Measurements from ENCODE around the gene UBAP2L. TPM values are rescaled to one million over a fixed set of nuclear protein-coding genes. Genes with fewer than 3 reads are reported as not detected.
"Not testable (repeated sequence)": the region's sequence is repeated elsewhere in the genome, so short reads cannot be mapped to it uniquely, and the experiment has no call there.

Gene UBAP2L
- total RNA-seq, 1 donor from 2014 or later = 37.1 TPM

GRCh38 chr1:154295408-154296235, 74.9 kb downstream of the UBAP2L start:
- Histone ChIP-seq H3K36me3 (ENCODE audit: control insufficient read depth in 3 of 3, insufficient read depth in 3 of 3, low read length in 3 of 3) (no peaks in the 10 kb centered on the region), H3K4me3 (ENCODE audit: low read length in 3 of 3) (no peak overlapping the region), H3K9ac (ENCODE audit: low read depth in 1 of 3, low read length in 3 of 3) (no peak overlapping the region), H3K4me1 (ENCODE audit: control insufficient read depth in 3 of 3, insufficient read depth in 3 of 3, low read length in 3 of 3) (no peaks in the 10 kb centered on the region), H3K27ac (ENCODE audit: low read depth, low read length) (no peak overlapping the region), H3K27me3 (ENCODE audit: control insufficient read depth in 3 of 3, insufficient read depth in 3 of 3, low read length in 3 of 3) (no peaks in the 10 kb centered on the region), H3K9me3 (ENCODE audit: control insufficient read depth in 3 of 3, low read length in 3 of 3) (peaks cover 0 to 4% (median 0%) of the 10 kb centered on the region in 3 donors)

- H3K36me3 ChIP-seq (ENCODE audit: control insufficient read depth in 3 of 3, insufficient read depth in 3 of 3, low read length in 3 of 3) = no peaks in the 10 kb centered on the region
- no peaks in the 10 kb centered on the region for H3K4me1 ChIP-seq (ENCODE audit: control insufficient read depth in 3 of 3, insufficient read depth in 3 of 3, low read length in 3 of 3)
- H3K27me3 ChIP-seq (ENCODE audit: control insufficient read depth in 3 of 3, insufficient read depth in 3 of 3, low read length in 3 of 3) = peaks cover 0 to 3% (median 0%) of the 10 kb centered on the region in 3 donors
- H3K4me3 ChIP-seq (ENCODE audit: low read length in 3 of 3) = no peak overlapping the region
- no peaks in the 10 kb centered on the region for H3K9me3 ChIP-seq (ENCODE audit: control insufficient read depth in 3 of 3, low read length in 3 of 3)
- H3K27ac ChIP-seq (ENCODE audit: low read depth, low read length) = no peak overlapping the region
- no peak overlapping the region for H3K9ac ChIP-seq (ENCODE audit: low read depth in 1 of 3, low read length in 3 of 3)
These were observed 80.8 kb downstream of the UBAP2L start for GRCh38 chr1:154301582-154301981.

GRCh38 chr1:154304664-154305337, 84.0 kb downstream of the UBAP2L start:
- no peaks in the 10 kb centered on the region for H3K4me1 ChIP-seq (ENCODE audit: control insufficient read depth in 3 of 3, insufficient read depth in 3 of 3, low read length in 3 of 3)
- peaks cover 0 to 3% (median 0%) of the 10 kb centered on the region in 3 donors for H3K27me3 ChIP-seq (ENCODE audit: control insufficient read depth in 3 of 3, insufficient read depth in 3 of 3, low read length in 3 of 3)
- H3K27ac ChIP-seq (ENCODE audit: low read depth, low read length) = no peak overlapping the region
- no peak overlapping the region for H3K9ac ChIP-seq (ENCODE audit: low read depth in 1 of 3, low read length in 3 of 3)
- H3K36me3 ChIP-seq (ENCODE audit: control insufficient read depth in 3 of 3, insufficient read depth in 3 of 3, low read length in 3 of 3) = no peaks in the 10 kb centered on the region
- no peak overlapping the region for H3K4me3 ChIP-seq (ENCODE audit: low read length in 3 of 3)
- no peaks in the 10 kb centered on the region for H3K9me3 ChIP-seq (ENCODE audit: control insufficient read depth in 3 of 3, low read length in 3 of 3)

GRCh38 chr1:154306151-154306550, 85.4 kb downstream of the UBAP2L start:
- Histone ChIP-seq H3K4me1 (ENCODE audit: control insufficient read depth in 3 of 3, insufficient read depth in 3 of 3, low read length in 3 of 3) (no peaks in the 10 kb centered on the region), H3K4me3 (ENCODE audit: low read length in 3 of 3) (no peak overlapping the region), H3K9ac (ENCODE audit: low read depth in 1 of 3, low read length in 3 of 3) (no peak overlapping the region), H3K27me3 (ENCODE audit: control insufficient read depth in 3 of 3, insufficient read depth in 3 of 3, low read length in 3 of 3) (peaks cover 0 to 3% (median 0%) of the 10 kb centered on the region in 3 donors), H3K36me3 (ENCODE audit: control insufficient read depth in 3 of 3, insufficient read depth in 3 of 3, low read length in 3 of 3) (no peaks in the 10 kb centered on the region), H3K9me3 (ENCODE audit: control insufficient read depth in 3 of 3, low read length in 3 of 3) (no peaks in the 10 kb centered on the region), H3K27ac (ENCODE audit: low read depth, low read length) (no peak overlapping the region)

GRCh38 chr1:154307670-154308270, 87.0 kb downstream of the UBAP2L start:
- not testable (repeated sequence) for H3K9ac ChIP-seq (ENCODE audit: low read depth in 1 of 3, low read length in 3 of 3)

GRCh38 chr1:154309136-154309535, 88.4 kb downstream of the UBAP2L start:
- not testable (repeated sequence) for H3K9ac ChIP-seq (ENCODE audit: low read depth in 1 of 3, low read length in 3 of 3); H3K27me3 ChIP-seq (ENCODE audit: control insufficient read depth in 3 of 3, insufficient read depth in 3 of 3, low read length in 3 of 3); H3K9me3 ChIP-seq (ENCODE audit: control insufficient read depth in 3 of 3, low read length in 3 of 3); H3K4me1 ChIP-seq (ENCODE audit: control insufficient read depth in 3 of 3, insufficient read depth in 3 of 3, low read length in 3 of 3); H3K4me3 ChIP-seq (ENCODE audit: low read length in 3 of 3); H3K27ac ChIP-seq (ENCODE audit: low read depth, low read length); H3K36me3 ChIP-seq (ENCODE audit: control insufficient read depth in 3 of 3, insufficient read depth in 3 of 3, low read length in 3 of 3)

More at GRCh38 chr1:154307670-154308270, 87.0 kb downstream of the UBAP2L start:
- H3K27ac ChIP-seq (ENCODE audit: low read depth, low read length); H3K36me3 ChIP-seq (ENCODE audit: control insufficient read depth in 3 of 3, insufficient read depth in 3 of 3, low read length in 3 of 3); H3K9me3 ChIP-seq (ENCODE audit: control insufficient read depth in 3 of 3, low read length in 3 of 3); H3K4me3 ChIP-seq (ENCODE audit: low read length in 3 of 3); H3K4me1 ChIP-seq (ENCODE audit: control insufficient read depth in 3 of 3, insufficient read depth in 3 of 3, low read length in 3 of 3); H3K27me3 ChIP-seq (ENCODE audit: control insufficient read depth in 3 of 3, insufficient read depth in 3 of 3, low read length in 3 of 3): not testable (repeated sequence)

GRCh38 chr1:154312229-154313065, 91.7 kb downstream of the UBAP2L start:
- H3K9ac ChIP-seq (ENCODE audit: low read depth in 1 of 3, low read length in 3 of 3); H3K4me1 ChIP-seq (ENCODE audit: control insufficient read depth in 3 of 3, insufficient read depth in 3 of 3, low read length in 3 of 3); H3K9me3 ChIP-seq (ENCODE audit: control insufficient read depth in 3 of 3, low read length in 3 of 3); H3K36me3 ChIP-seq (ENCODE audit: control insufficient read depth in 3 of 3, insufficient read depth in 3 of 3, low read length in 3 of 3); H3K4me3 ChIP-seq (ENCODE audit: low read length in 3 of 3); H3K27ac ChIP-seq (ENCODE audit: low read depth, low read length); H3K27me3 ChIP-seq (ENCODE audit: control insufficient read depth in 3 of 3, insufficient read depth in 3 of 3, low read length in 3 of 3): not testable (repeated sequence)

GRCh38 chr1:154313066-154313356, 92.3 kb downstream of the UBAP2L start:
- Histone ChIP-seq H3K27me3 (ENCODE audit: control insufficient read depth in 3 of 3, insufficient read depth in 3 of 3, low read length in 3 of 3) (no peaks in the 10 kb centered on the region), H3K27ac (ENCODE audit: low read depth, low read length) (no peak overlapping the region), H3K9ac (ENCODE audit: low read depth in 1 of 3, low read length in 3 of 3) (no peak overlapping the region)

GRCh38 chr1:154314226-154314625, 93.5 kb downstream of the UBAP2L start:
- H3K4me1 ChIP-seq (ENCODE audit: control insufficient read depth in 3 of 3, insufficient read depth in 3 of 3, low read length in 3 of 3); H3K27ac ChIP-seq (ENCODE audit: low read depth, low read length); H3K4me3 ChIP-seq (ENCODE audit: low read length in 3 of 3); H3K27me3 ChIP-seq (ENCODE audit: control insufficient read depth in 3 of 3, insufficient read depth in 3 of 3, low read length in 3 of 3); H3K36me3 ChIP-seq (ENCODE audit: control insufficient read depth in 3 of 3, insufficient read depth in 3 of 3, low read length in 3 of 3); H3K9ac ChIP-seq (ENCODE audit: low read depth in 1 of 3, low read length in 3 of 3); H3K9me3 ChIP-seq (ENCODE audit: control insufficient read depth in 3 of 3, low read length in 3 of 3): not testable (repeated sequence)

More at GRCh38 chr1:154313066-154313356, 92.3 kb downstream of the UBAP2L start:
- Histone ChIP-seq H3K4me1 (ENCODE audit: control insufficient read depth in 3 of 3, insufficient read depth in 3 of 3, low read length in 3 of 3) (no peaks in the 10 kb centered on the region), H3K9me3 (ENCODE audit: control insufficient read depth in 3 of 3, low read length in 3 of 3) (peaks cover 0 to 3% (median 0%) of the 10 kb centered on the region in 3 donors), H3K4me3 (ENCODE audit: low read length in 3 of 3) (no peak overlapping the region), H3K36me3 (ENCODE audit: control insufficient read depth in 3 of 3, insufficient read depth in 3 of 3, low read length in 3 of 3) (no peaks in the 10 kb centered on the region)
